Cardiac fibroblast (primary cell): ENCODE results near the gene BAZ2B.

ENCODE experiments used
- DNase-seq, 2 donors: peaks; one replicate each; pipeline versions ENCODE4 v3.0.0 to v3.0.0-alpha.2; 2010; ENCODE audit warnings: low read depth in 2 of 2
- H3K4me3 ChIP-seq, 2 donors: replicated peaks in 1 of 2; 1 replicate in 1 of 2; 2 replicates in 1 of 2; pipeline ENCODE4 v1.5.1; 2011; ENCODE audit warnings: low read depth in 2 of 2, low read length in 2 of 2, mild to moderate bottlenecking in 2 of 2, moderate library complexity in 1 of 2
- TF ChIP-seq, protein P1 (sequence below): IDR thresholded peaks from one replicate; pipeline ENCODE4 v1.5.1; 2011; ENCODE audit warnings: low read depth, mild to moderate bottlenecking, low read length, inconsistent platforms

BAZ2B gene

DNA sequence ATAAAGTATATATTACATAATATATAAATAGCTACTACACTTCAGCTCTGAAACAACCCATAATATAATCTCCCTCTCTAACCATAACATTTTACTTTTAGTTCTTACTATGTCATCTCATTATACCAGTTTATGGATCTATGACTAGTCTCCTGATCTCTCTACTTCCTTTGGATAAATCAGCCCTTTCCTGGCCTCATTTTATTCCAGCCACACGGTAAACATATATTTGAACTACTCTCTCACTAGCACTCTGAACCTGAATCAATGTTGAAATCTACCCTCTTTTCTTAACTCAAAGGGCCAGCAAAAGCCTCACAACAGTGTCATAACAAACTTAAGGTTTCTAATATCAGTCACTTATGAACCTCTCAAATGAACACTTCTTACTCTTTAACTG lies 62.6 kb downstream of the BAZ2B start:
- DNase-seq, result no peak
- H3K4me3 ChIP-seq, result no peak overlapping the region
- TF ChIP-seq, protein P1, sequence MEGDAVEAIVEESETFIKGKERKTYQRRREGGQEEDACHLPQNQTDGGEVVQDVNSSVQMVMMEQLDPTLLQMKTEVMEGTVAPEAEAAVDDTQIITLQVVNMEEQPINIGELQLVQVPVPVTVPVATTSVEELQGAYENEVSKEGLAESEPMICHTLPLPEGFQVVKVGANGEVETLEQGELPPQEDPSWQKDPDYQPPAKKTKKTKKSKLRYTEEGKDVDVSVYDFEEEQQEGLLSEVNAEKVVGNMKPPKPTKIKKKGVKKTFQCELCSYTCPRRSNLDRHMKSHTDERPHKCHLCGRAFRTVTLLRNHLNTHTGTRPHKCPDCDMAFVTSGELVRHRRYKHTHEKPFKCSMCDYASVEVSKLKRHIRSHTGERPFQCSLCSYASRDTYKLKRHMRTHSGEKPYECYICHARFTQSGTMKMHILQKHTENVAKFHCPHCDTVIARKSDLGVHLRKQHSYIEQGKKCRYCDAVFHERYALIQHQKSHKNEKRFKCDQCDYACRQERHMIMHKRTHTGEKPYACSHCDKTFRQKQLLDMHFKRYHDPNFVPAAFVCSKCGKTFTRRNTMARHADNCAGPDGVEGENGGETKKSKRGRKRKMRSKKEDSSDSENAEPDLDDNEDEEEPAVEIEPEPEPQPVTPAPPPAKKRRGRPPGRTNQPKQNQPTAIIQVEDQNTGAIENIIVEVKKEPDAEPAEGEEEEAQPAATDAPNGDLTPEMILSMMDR, result no peak

DNA sequence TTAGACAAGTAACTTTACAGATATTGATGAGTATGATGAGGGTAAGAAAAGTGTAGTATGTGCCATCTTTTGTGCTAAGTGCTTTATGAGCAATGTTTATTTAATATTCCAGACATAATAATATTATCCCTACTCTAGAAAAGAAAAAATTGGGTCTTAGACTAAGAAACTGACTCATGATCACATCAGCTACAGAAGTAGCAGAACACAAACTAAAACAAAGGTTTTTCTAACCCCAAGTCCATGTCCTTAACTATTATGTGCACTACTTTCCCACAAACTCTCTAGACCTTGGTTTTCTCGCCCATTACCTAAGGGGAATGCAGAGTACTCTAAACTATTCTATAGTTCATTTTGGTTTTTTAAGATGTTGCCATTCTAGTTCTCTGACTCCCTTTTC lies 64.5 kb downstream of the BAZ2B start:
- DNase-seq, result peak in 1 of 2 donors; percentile 53
- H3K4me3 ChIP-seq, result no peak overlapping the region
- TF ChIP-seq, protein P1, result no peak

DNA sequence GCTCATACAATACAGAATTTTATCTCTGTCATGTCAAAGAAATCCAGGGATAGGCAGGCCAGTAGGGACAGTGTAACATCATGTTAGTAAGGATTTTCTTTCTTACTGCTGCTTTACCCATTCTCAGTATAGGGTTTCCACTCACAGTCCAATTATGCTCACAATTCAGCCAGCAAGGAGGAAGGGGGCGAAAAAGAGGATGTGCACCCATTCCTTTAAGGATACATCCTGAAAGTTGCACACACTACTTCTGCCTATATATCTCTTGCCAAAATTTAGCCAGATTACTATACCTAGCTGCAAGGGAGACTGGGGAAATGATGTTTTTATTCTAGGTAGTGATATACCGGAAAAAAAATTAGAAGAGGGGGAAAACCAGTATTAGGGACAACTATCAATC lies 66.1 kb downstream of the BAZ2B start:
- DNase-seq, result no peak
- TF ChIP-seq, protein P1, result no peak

DNA sequence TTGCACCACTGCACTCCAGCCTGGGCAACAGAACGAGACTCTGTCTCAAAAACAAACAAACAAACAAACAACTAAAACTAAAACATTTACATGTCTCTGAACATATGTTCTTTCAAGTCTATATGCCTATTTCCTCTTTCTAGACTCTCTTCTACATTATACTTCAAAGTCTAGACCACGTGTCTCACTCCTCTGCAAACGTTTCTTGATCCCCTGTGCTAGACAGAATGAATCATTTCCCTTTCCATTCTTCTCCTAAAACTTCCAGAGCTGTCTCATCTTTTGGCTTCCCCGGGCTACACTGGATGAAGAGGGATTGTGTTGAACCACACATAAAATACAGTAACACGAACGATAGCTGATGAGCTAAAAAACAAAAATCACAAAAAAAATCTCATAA lies 67.1 kb downstream of the BAZ2B start:
- peak; percentile 31 to 77 for DNase-seq
- H3K4me3 ChIP-seq, result no peak overlapping the region
- TF ChIP-seq, protein P1, result no peak

More for the DNA sequence above, 66.1 kb downstream of the BAZ2B start:
- H3K4me3 ChIP-seq, result no peak overlapping the region

DNA sequence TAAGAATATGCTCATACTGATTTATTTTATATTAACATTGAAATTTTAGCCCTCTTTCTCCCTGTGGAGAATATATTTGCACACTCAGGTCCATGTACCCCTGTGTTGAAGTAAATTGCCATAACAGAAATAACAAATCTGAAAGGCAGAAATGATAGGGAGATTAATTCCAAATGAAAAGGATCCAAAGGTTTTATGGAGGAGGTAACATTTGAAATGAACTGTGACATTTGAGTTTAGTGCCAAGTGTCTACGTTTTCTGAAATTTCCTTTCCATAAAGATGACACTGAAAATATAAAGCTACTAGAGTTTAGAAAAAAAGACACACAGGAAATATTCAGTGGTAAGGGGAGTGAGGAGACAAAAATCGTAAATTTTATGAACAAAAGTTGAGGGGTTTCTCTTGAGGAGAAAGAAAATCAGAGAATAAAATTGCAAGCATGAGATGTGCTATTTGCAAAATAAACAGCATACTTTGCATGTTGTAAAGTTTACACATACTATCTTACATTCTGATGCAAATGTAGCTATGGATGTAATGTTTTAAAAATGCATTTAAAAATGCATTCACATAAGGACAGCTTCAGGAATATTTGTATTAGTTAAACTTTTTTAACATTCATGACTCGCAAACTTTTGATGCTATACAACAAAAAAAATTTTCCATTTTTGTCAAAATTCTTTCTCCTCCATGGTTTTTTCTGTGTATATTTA lies 69.5 kb downstream of the BAZ2B start:
- H3K4me3 ChIP-seq, result no peak overlapping the region
- no peak for DNase-seq
- TF ChIP-seq, protein P1, result no peak

DNA sequence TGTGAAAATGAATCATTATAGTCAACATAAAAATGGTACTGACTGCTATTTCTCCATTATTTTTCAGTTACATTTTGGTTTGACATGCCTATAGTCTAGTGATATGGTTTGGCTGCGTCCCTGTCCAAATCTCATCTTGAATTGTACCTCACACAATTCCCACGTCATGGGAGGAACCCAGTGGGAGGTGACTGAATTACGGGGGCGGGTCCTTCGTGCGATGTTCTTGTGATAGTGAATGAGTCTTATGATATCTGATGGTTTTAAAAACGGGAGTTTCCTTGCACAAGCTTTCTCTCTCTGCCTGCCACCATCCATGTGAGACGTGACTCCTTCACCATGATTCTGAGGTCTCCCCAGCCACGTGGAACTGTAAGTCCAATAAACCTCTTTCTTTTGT lies 70.3 kb downstream of the BAZ2B start:
- no peak overlapping the region for H3K4me3 ChIP-seq
- no peak for DNase-seq
- TF ChIP-seq, protein P1, result no peak

DNA sequence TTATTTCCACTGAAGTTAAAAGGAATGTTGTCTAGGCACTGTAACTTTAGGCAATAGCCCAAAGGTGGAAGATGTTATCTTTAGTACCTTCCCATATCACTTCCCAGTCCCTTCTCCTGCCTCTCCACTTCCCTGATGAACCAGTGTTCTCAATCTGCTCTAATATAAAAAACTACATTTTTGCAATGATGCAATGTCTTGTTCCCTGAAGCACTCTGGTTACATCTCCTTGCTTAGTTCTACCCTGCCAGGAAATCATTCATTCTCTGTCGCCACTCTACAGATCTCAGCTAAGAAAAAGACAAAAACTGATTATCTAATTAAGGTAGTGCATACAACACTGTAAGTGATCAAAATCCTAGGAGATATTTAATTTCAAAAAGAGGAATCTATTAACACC lies 71.3 kb downstream of the BAZ2B start:
- DNase-seq, result no peak
- TF ChIP-seq, protein P1, result no peak
- H3K4me3 ChIP-seq, result no peak overlapping the region
